ENCODE results near the gene UFSP2. TPM values are rescaled to one million over a fixed set of nuclear protein-coding genes. Genes with fewer than 3 reads are reported as not detected.

Gene UFSP2
- total RNA-seq, 1 experiment from 2014 or later = 22.7 TPM

GRCh38 chr4:185412412-185412811 is 13.4 kb downstream of the UFSP2 start:
- Histone ChIP-seq H4K20me1 (ENCODE audit: insufficient read depth) (no peaks in the 10 kb centered on the region), H3K36me3 (ENCODE audit: low read depth) (no peaks in the 10 kb centered on the region), H3K4me2 (no peak overlapping the region), H3K9me3 (ENCODE audit: insufficient read depth, low read depth) (no peaks in the 10 kb centered on the region), H3K9me2 (ENCODE audit: insufficient read depth) (no peaks in the 10 kb centered on the region), H3K27me3 (ENCODE audit: insufficient read depth, low read depth) (no peaks in the 10 kb centered on the region), H2AFZ (no peak overlapping the region), H3K79me2 (ENCODE audit: low read depth) (no peaks in the 10 kb centered on the region), H3K4me3 (no peak overlapping the region), H3K4me1 (replicated peaks; ENCODE audit: insufficient read depth) (no peaks in the 10 kb centered on the region), H3K27ac (no peak overlapping the region), H3F3A (ENCODE audit: insufficient read depth, low read depth) (no peaks in the 10 kb centered on the region)
- POLR2A ChIA-PET (ENCODE audit: unreplicated experiment) = no interaction called here
- DNase-seq = no peak
- no TSS peak for BruUV-seq (replicated peaks)
- TF ChIP-seq EZH2 (IDR thresholded peaks at IDR 0.05; ENCODE audit: low read depth) (no peak), CTCF (conservative IDR thresholded peaks at IDR 0.05) (no peak)
- intact Hi-C loops (cut with micrococcal nuclease; ENCODE audit: unreplicated experiment) = no loop called here
- CTCF ChIA-PET = no interaction called here

GRCh38 chr4:185411849-185412248 is 13.9 kb downstream of the UFSP2 start:
- ChIA-PET CTCF (no interaction called here), POLR2A (ENCODE audit: unreplicated experiment) (no interaction called here)
- TF ChIP-seq EZH2 (IDR thresholded peaks at IDR 0.05; ENCODE audit: low read depth) (no peak), CTCF (conservative IDR thresholded peaks at IDR 0.05) (no peak)
- H3K79me2 ChIP-seq (ENCODE audit: low read depth) = no peaks in the 10 kb centered on the region
- no peaks in the 10 kb centered on the region for H4K20me1 ChIP-seq (ENCODE audit: insufficient read depth)
- no peaks in the 10 kb centered on the region for H3K27me3 ChIP-seq (ENCODE audit: insufficient read depth, low read depth)
- no peak overlapping the region for H2AFZ ChIP-seq
- H3F3A ChIP-seq (ENCODE audit: insufficient read depth, low read depth) = no peaks in the 10 kb centered on the region
- intact Hi-C loops (cut with micrococcal nuclease; ENCODE audit: unreplicated experiment) = no loop called here
- H3K4me3 ChIP-seq = no peak overlapping the region
- no peaks in the 10 kb centered on the region for H3K9me2 ChIP-seq (ENCODE audit: insufficient read depth)
- no peak for DNase-seq
- H3K36me3 ChIP-seq (ENCODE audit: low read depth) = no peaks in the 10 kb centered on the region
- no peaks in the 10 kb centered on the region for H3K9me3 ChIP-seq (ENCODE audit: insufficient read depth, low read depth)
- H3K27ac ChIP-seq = no peak overlapping the region
- H3K4me1 ChIP-seq (replicated peaks; ENCODE audit: insufficient read depth) = no peaks in the 10 kb centered on the region
- no TSS peak for BruUV-seq (replicated peaks)
- no peak overlapping the region for H3K4me2 ChIP-seq

GRCh38 chr4:185408432-185408831 is 17.3 kb downstream of the UFSP2 start:
- H3K4me3 ChIP-seq = no peak overlapping the region
- no peaks in the 10 kb centered on the region for H3K79me2 ChIP-seq (ENCODE audit: low read depth)
- H3K4me1 ChIP-seq (replicated peaks; ENCODE audit: insufficient read depth) = no peaks in the 10 kb centered on the region
- H2AFZ ChIP-seq = no peak overlapping the region
- no peak overlapping the region for H3K27ac ChIP-seq
- DNase-seq = no peak
- H3K9me3 ChIP-seq (ENCODE audit: insufficient read depth, low read depth) = no peaks in the 10 kb centered on the region
- no peaks in the 10 kb centered on the region for H3F3A ChIP-seq (ENCODE audit: insufficient read depth, low read depth)
- ChIA-PET CTCF (no interaction called here), POLR2A (ENCODE audit: unreplicated experiment) (no interaction called here)
- H4K20me1 ChIP-seq (ENCODE audit: insufficient read depth) = no peaks in the 10 kb centered on the region
- intact Hi-C loops (cut with micrococcal nuclease; ENCODE audit: unreplicated experiment) = no loop called here
- TF ChIP-seq CTCF (conservative IDR thresholded peaks at IDR 0.05) (no peak), EZH2 (IDR thresholded peaks at IDR 0.05; ENCODE audit: low read depth) (no peak)
- no peaks in the 10 kb centered on the region for H3K27me3 ChIP-seq (ENCODE audit: insufficient read depth, low read depth)
- no TSS peak for BruUV-seq (replicated peaks)
- H3K9me2 ChIP-seq (ENCODE audit: insufficient read depth) = no peaks in the 10 kb centered on the region
- no peak overlapping the region for H3K4me2 ChIP-seq
- H3K36me3 ChIP-seq (ENCODE audit: low read depth) = no peaks in the 10 kb centered on the region
